Stimulated activated naive B cell treated with anti-CD40 and anti-IgM and Interleukin-4, amounts not matched to agents 10 μg/mL and 1 μg/mL and 100 μg/mL, for 72 hours (primary cell): ENCODE measurements around the gene ACAN.

Source experiments
- ATAC-seq, 2 donors: fragments of 150-1000 bp; cut with Tn5 transposase; replicated peaks; 2 replicates each; pipeline ENCODE4 v1.10.0; 2021; ENCODE audit warnings: moderate library complexity in 1 of 2
- DNase-seq: peaks from one replicate; pipeline ENCODE4 v3.0.0; 2021
- H3K27ac Mint-ChIP-seq: one replicate; pipeline ENCODE4 v1.8.0; 2022; ENCODE audit warnings: mild to moderate bottlenecking, mixed read lengths
- H3K27me3 Mint-ChIP-seq, 2 donors: one replicate each; pipeline ENCODE4 v1.8.0; 2022; ENCODE audit warnings: mixed read lengths in 2 of 2
- H3K36me3 Mint-ChIP-seq, 2 donors: one replicate each; pipeline ENCODE4 v1.8.0; 2022; ENCODE audit warnings: mixed read lengths in 2 of 2, mild to moderate bottlenecking in 1 of 2
- H3K4me1 Mint-ChIP-seq, 2 donors: one replicate each; pipeline ENCODE4 v1.8.0; 2022; ENCODE audit warnings: mixed read lengths in 2 of 2, mild to moderate bottlenecking in 1 of 2
- H3K4me3 Mint-ChIP-seq, 2 donors: one replicate each; pipeline ENCODE4 v1.8.0; 2022; ENCODE audit warnings: mild to moderate bottlenecking in 2 of 2, mixed read lengths in 2 of 2, moderate library complexity in 1 of 2
- H3K9me3 Mint-ChIP-seq, 2 donors: one replicate each; pipeline ENCODE4 v1.8.0; 2022; ENCODE audit warnings: mixed read lengths in 2 of 2, mild to moderate bottlenecking in 1 of 2

ACAN gene

GRCh38 chr15:88803241-88803919, at the start of gene ACAN:
Gene ACAN, plus strand, starts transcription at chr15:88803436. Its CDS starts 32,771 bp downstream, at chr15:88836207.
- no peak for DNase-seq
- peak within 1 kb of the TSS; percentile 83 to 87 for H3K4me3 Mint-ChIP-seq
- peak in 1 of 2 donors; percentile 7 for ATAC-seq

GRCh38 chr15:88756521-88756920, 46.7 kb upstream of the ACAN start:
- DNase-seq (no peak), ATAC-seq (no peak)
- Mint-ChIP-seq H3K27me3 (peaks cover 5 to 12% of the 10 kb centered on the region in 2 donors), H3K36me3 (peaks cover 0 to 4% of the 10 kb centered on the region in 2 donors), H3K27ac (no peak overlapping the region), H3K4me1 (peaks cover 0 to 3% of the 10 kb centered on the region in 2 donors), H3K9me3 (peaks cover 0 to 4% of the 10 kb centered on the region in 2 donors), H3K4me3 (no peak overlapping the region)

More at GRCh38 chr15:88803241-88803919, at the start of gene ACAN:
- Mint-ChIP-seq H3K4me1 (peaks cover 12 to 33% of the 10 kb centered on the region in 2 donors), H3K27me3 (peaks cover 71 to 86% of the 10 kb centered on the region in 2 donors), H3K27ac (no peak within 1 kb of the TSS), H3K36me3 (peaks cover 0 to 2% of the 10 kb centered on the region in 2 donors), H3K9me3 (no peaks in the 10 kb centered on the region)

- DNase-seq, result no peak
- Mint-ChIP-seq H3K27me3 (peaks cover 5 to 12% of the 10 kb centered on the region in 2 donors), H3K27ac (no peak overlapping the region), H3K4me3 (no peak overlapping the region), H3K9me3 (peaks cover 0 to 4% of the 10 kb centered on the region in 2 donors), H3K36me3 (peaks cover 0 to 4% of the 10 kb centered on the region in 2 donors), H3K4me1 (peaks cover 0 to 3% of the 10 kb centered on the region in 2 donors)
- no peak for ATAC-seq
These were observed 46.3 kb upstream of the ACAN start for GRCh38 chr15:88756921-88757320.

- DNase-seq (no peak), ATAC-seq (no peak)
- Mint-ChIP-seq H3K36me3 (peaks cover 0 to 4% of the 10 kb centered on the region in 2 donors), H3K27ac (no peak overlapping the region), H3K4me3 (no peak overlapping the region), H3K27me3 (peaks cover 5 to 12% of the 10 kb centered on the region in 2 donors), H3K9me3 (peaks cover 0 to 4% of the 10 kb centered on the region in 2 donors), H3K4me1 (no peaks in the 10 kb centered on the region)
These were observed 43.4 kb upstream of the ACAN start for GRCh38 chr15:88759872-88760271.

- no peak overlapping the region for H3K27ac Mint-ChIP-seq
- H3K36me3 Mint-ChIP-seq, result peaks cover 0 to 2% of the 10 kb centered on the region in 2 donors
- ATAC-seq, result no peak
- peaks cover 10 to 12% of the 10 kb centered on the region in 2 donors for H3K27me3 Mint-ChIP-seq
- DNase-seq, result no peak
- H3K9me3 Mint-ChIP-seq, result peaks cover 0 to 4% of the 10 kb centered on the region in 2 donors
- no peak overlapping the region for H3K4me3 Mint-ChIP-seq
- peaks cover 2 to 4% of the 10 kb centered on the region in 2 donors for H3K4me1 Mint-ChIP-seq
These were observed 38.8 kb upstream of the ACAN start for GRCh38 chr15:88764448-88764847.

GRCh38 chr15:88765212-88765611, 38.0 kb upstream of the ACAN start:
- H3K9me3 Mint-ChIP-seq, result peaks cover 4 to 6% of the 10 kb centered on the region in 2 donors
- no peak for DNase-seq
- ATAC-seq, result no peak
- H3K27ac Mint-ChIP-seq, result no peak overlapping the region
- no peak overlapping the region for H3K4me3 Mint-ChIP-seq
- H3K27me3 Mint-ChIP-seq, result peaks cover 18 to 20% of the 10 kb centered on the region in 2 donors
- peaks cover 10% of the 10 kb centered on the region in 2 donors for H3K4me1 Mint-ChIP-seq
- peaks cover 0 to 2% of the 10 kb centered on the region in 2 donors for H3K36me3 Mint-ChIP-seq

GRCh38 chr15:88769161-88769971, 33.9 kb upstream of the ACAN start:
- Mint-ChIP-seq H3K4me3 (peak overlapping the region; percentile 61 to 63), H3K27me3 (peaks cover 25 to 37% of the 10 kb centered on the region in 2 donors), H3K36me3 (no peaks in the 10 kb centered on the region), H3K9me3 (peaks cover 3 to 5% of the 10 kb centered on the region in 2 donors), H3K4me1 (peaks cover 10% of the 10 kb centered on the region in 2 donors), H3K27ac (no peak overlapping the region)
- DNase-seq, result no peak
- peak; percentile 29 to 38 for ATAC-seq

GRCh38 chr15:88775776-88776175, 27.5 kb upstream of the ACAN start:
- Mint-ChIP-seq H3K4me1 (no peaks in the 10 kb centered on the region), H3K36me3 (no peaks in the 10 kb centered on the region), H3K27ac (no peak overlapping the region), H3K27me3 (peaks cover 17 to 23% of the 10 kb centered on the region in 2 donors), H3K4me3 (no peak overlapping the region), H3K9me3 (peaks cover 0 to 5% of the 10 kb centered on the region in 2 donors)
- ATAC-seq (no peak), DNase-seq (no peak)

- H3K4me1 Mint-ChIP-seq, result no peaks in the 10 kb centered on the region
- peaks cover 0 to 5% of the 10 kb centered on the region in 2 donors for H3K9me3 Mint-ChIP-seq
- H3K27me3 Mint-ChIP-seq, result peaks cover 12 to 14% of the 10 kb centered on the region in 2 donors
- H3K36me3 Mint-ChIP-seq, result no peaks in the 10 kb centered on the region
- ATAC-seq (no peak), DNase-seq (no peak)
- H3K27ac Mint-ChIP-seq, result no peak overlapping the region
- H3K4me3 Mint-ChIP-seq, result no peak overlapping the region
These were observed 26.6 kb upstream of the ACAN start for GRCh38 chr15:88776646-88777045.

GRCh38 chr15:88779944-88780343, 23.3 kb upstream of the ACAN start:
- H3K27me3 Mint-ChIP-seq, result peaks cover 6 to 12% of the 10 kb centered on the region in 2 donors

GRCh38 chr15:88782465-88782864, 20.8 kb upstream of the ACAN start:
- H3K36me3 Mint-ChIP-seq, result no peaks in the 10 kb centered on the region
- no peak overlapping the region for H3K4me3 Mint-ChIP-seq
- H3K27ac Mint-ChIP-seq, result no peak overlapping the region
- ATAC-seq (no peak), DNase-seq (no peak)
- peaks cover 6% of the 10 kb centered on the region in 2 donors for H3K27me3 Mint-ChIP-seq
- H3K4me1 Mint-ChIP-seq, result no peaks in the 10 kb centered on the region
- peaks cover 1 to 3% of the 10 kb centered on the region in 2 donors for H3K9me3 Mint-ChIP-seq

More at GRCh38 chr15:88779944-88780343, 23.3 kb upstream of the ACAN start:
- H3K27ac Mint-ChIP-seq, result no peak overlapping the region
- ATAC-seq (no peak), DNase-seq (no peak)
- peaks cover 0 to 5% of the 10 kb centered on the region in 2 donors for H3K9me3 Mint-ChIP-seq
- H3K36me3 Mint-ChIP-seq, result no peaks in the 10 kb centered on the region
- H3K4me3 Mint-ChIP-seq, result no peak overlapping the region
- H3K4me1 Mint-ChIP-seq, result no peaks in the 10 kb centered on the region

GRCh38 chr15:88785217-88785616, 18.0 kb upstream of the ACAN start:
- no peak overlapping the region for H3K27ac Mint-ChIP-seq
- H3K4me3 Mint-ChIP-seq, result no peak overlapping the region
- no peak for ATAC-seq
- H3K4me1 Mint-ChIP-seq, result no peaks in the 10 kb centered on the region
- no peaks in the 10 kb centered on the region for H3K36me3 Mint-ChIP-seq
- peaks cover 1 to 3% of the 10 kb centered on the region in 2 donors for H3K9me3 Mint-ChIP-seq
- H3K27me3 Mint-ChIP-seq, result peaks cover 0 to 7% of the 10 kb centered on the region in 2 donors
- no peak for DNase-seq

- Mint-ChIP-seq H3K27ac (no peak overlapping the region), H3K27me3 (peaks cover 22 to 25% of the 10 kb centered on the region in 2 donors), H3K9me3 (peaks cover 1 to 3% of the 10 kb centered on the region in 2 donors), H3K36me3 (no peaks in the 10 kb centered on the region), H3K4me1 (peaks cover 0 to 3% of the 10 kb centered on the region in 2 donors), H3K4me3 (no peak overlapping the region)
- ATAC-seq (no peak), DNase-seq (no peak)
These were observed 15.2 kb upstream of the ACAN start for GRCh38 chr15:88788036-88788435.

- no peak for ATAC-seq
- no peak for DNase-seq
- H3K27ac Mint-ChIP-seq, result no peak overlapping the region
- H3K4me3 Mint-ChIP-seq, result no peak overlapping the region
- H3K9me3 Mint-ChIP-seq, result peaks cover 1 to 3% of the 10 kb centered on the region in 2 donors
- peaks cover 28 to 33% of the 10 kb centered on the region in 2 donors for H3K27me3 Mint-ChIP-seq
- H3K4me1 Mint-ChIP-seq, result peaks cover 0 to 3% of the 10 kb centered on the region in 2 donors
- no peaks in the 10 kb centered on the region for H3K36me3 Mint-ChIP-seq
These were observed 14.4 kb upstream of the ACAN start for GRCh38 chr15:88788816-88789215.
